H9 (cell line): Measurements from ENCODE around the gene WWC1. TPM values are rescaled to one million over a fixed set of nuclear protein-coding genes. Genes with fewer than 3 reads are reported as not detected.

Experiments
- DNase-seq: peaks from one replicate; pipeline ENCODE4 v3.0.0-alpha.2; 2017
- H2AFZ ChIP-seq: one replicate; pipeline ENCODE4 v1.6.1; 2013; ENCODE audit warnings: mild to moderate bottlenecking, low read length, control low read depth, moderate library complexity
- H2AK5ac ChIP-seq: 2 replicates; pipeline ENCODE4 v1.6.1; 2013; ENCODE audit warnings: low read length, control low read depth, mixed read lengths; ENCODE audit not compliant: insufficient read length
- H2BK120ac ChIP-seq: one replicate; pipeline ENCODE4 v1.6.1; 2013; ENCODE audit warnings: low read depth, mild to moderate bottlenecking, low read length, control low read depth, inconsistent platforms; ENCODE audit not compliant: poor library complexity, severe bottlenecking
- H2BK12ac ChIP-seq: 2 replicates; pipeline ENCODE4 v1.6.1; 2013; ENCODE audit warnings: low read length, control low read depth, mixed read lengths, low read depth; ENCODE audit not compliant: insufficient read length
- H2BK15ac ChIP-seq: 2 replicates; pipeline ENCODE4 v1.6.1; 2013; ENCODE audit warnings: low read depth, low read length, control low read depth
- H2BK20ac ChIP-seq: one replicate; pipeline ENCODE4 v1.6.1; 2013; ENCODE audit warnings: low read depth, mild to moderate bottlenecking, low read length, control low read depth, inconsistent platforms; ENCODE audit not compliant: poor library complexity, severe bottlenecking
- H2BK5ac ChIP-seq: 2 replicates; pipeline ENCODE4 v1.6.1; 2013; ENCODE audit warnings: low read length, control low read depth, mixed read lengths; ENCODE audit not compliant: insufficient read length
- H3K14ac ChIP-seq: 2 replicates; pipeline ENCODE4 v1.6.1; 2013; ENCODE audit warnings: low read length, control low read depth; ENCODE audit not compliant: insufficient read depth
- H3K18ac ChIP-seq: 2 replicates; pipeline ENCODE4 v1.6.1; 2013; ENCODE audit warnings: low read depth, mild to moderate bottlenecking, mixed read lengths, low read length, control low read depth; ENCODE audit not compliant: insufficient read length
- H3K23ac ChIP-seq: 2 replicates; pipeline ENCODE4 v1.6.1; 2013; ENCODE audit warnings: low read length, control low read depth, mixed read lengths, low read depth; ENCODE audit not compliant: insufficient read length
- H3K23me2 ChIP-seq: 2 replicates; pipeline ENCODE4 v1.6.1; 2013; ENCODE audit warnings: low read depth, mild to moderate bottlenecking, mixed read lengths, low read length, control low read depth; ENCODE audit not compliant: insufficient read length, poor library complexity, severe bottlenecking
- H3K27ac ChIP-seq: 2 replicates; pipeline ENCODE4 v1.5.1; 2013; ENCODE audit warnings: low read length, control low read depth, mixed read lengths, low read depth; ENCODE audit not compliant: insufficient read length
- H3K27me3 ChIP-seq: 2 replicates; pipeline ENCODE4 v1.6.1; 2013; ENCODE audit warnings: low read length, control low read depth, inconsistent platforms; ENCODE audit not compliant: insufficient read depth
- H3K4ac ChIP-seq: 2 replicates; pipeline ENCODE4 v1.6.1; 2013; ENCODE audit warnings: low read depth, mild to moderate bottlenecking, control low read depth, inconsistent platforms, low read length, moderate library complexity
- H3K4me1 ChIP-seq: 2 replicates; pipeline ENCODE4 v1.6.1; 2013; ENCODE audit warnings: low read length, control low read depth, inconsistent platforms; ENCODE audit not compliant: insufficient read depth
- H3K4me2 ChIP-seq: 2 replicates; pipeline ENCODE4 v1.6.1; 2013; ENCODE audit warnings: low read length, control low read depth, mixed read lengths; ENCODE audit not compliant: insufficient read length, insufficient read depth
- H3K56ac ChIP-seq: 2 replicates; pipeline ENCODE4 v1.6.1; 2013; ENCODE audit warnings: low read depth, mild to moderate bottlenecking, mixed read lengths, low read length, control low read depth; ENCODE audit not compliant: insufficient read length
- H3K79me1 ChIP-seq: 2 replicates; pipeline ENCODE4 v1.6.1; 2013; ENCODE audit warnings: low read depth, mild to moderate bottlenecking, moderate library complexity, low read length, control low read depth, inconsistent platforms; ENCODE audit not compliant: insufficient read depth, poor library complexity, severe bottlenecking
- H3K79me2 ChIP-seq: 2 replicates; pipeline ENCODE4 v1.6.1; 2013; ENCODE audit warnings: low read length, control low read depth, inconsistent platforms; ENCODE audit not compliant: insufficient read depth
- H3K9ac ChIP-seq: 2 replicates; pipeline ENCODE4 v1.6.1; 2013; ENCODE audit warnings: low read length, control low read depth, mixed read lengths; ENCODE audit not compliant: insufficient read length; ENCODE audit errors: extremely low read depth
- H3K9me3 ChIP-seq: one replicate; pipeline ENCODE4 v1.6.1; 2013; ENCODE audit warnings: low read depth, low read length, inconsistent platforms; ENCODE audit not compliant: control insufficient read depth
- H3T11ph ChIP-seq: one replicate; pipeline ENCODE4 v1.6.1; 2013; ENCODE audit warnings: mild to moderate bottlenecking, low read length, control low read depth, inconsistent platforms
- H4K20me1 ChIP-seq: one replicate; pipeline ENCODE4 v1.6.1; 2013; ENCODE audit not compliant: control insufficient read depth, insufficient read length, insufficient read depth
- H4K5ac ChIP-seq: 2 replicates; pipeline ENCODE4 v1.6.1; 2013; ENCODE audit warnings: low read depth, mild to moderate bottlenecking, mixed read lengths, low read length, control low read depth; ENCODE audit not compliant: insufficient read length
- H4K8ac ChIP-seq: replicated peaks from 2 replicates; pipeline ENCODE4 v1.6.1; 2013; ENCODE audit warnings: low read length, control low read depth, mixed read lengths, low read depth; ENCODE audit not compliant: insufficient read length
- H4K91ac ChIP-seq: 2 replicates; pipeline ENCODE4 v1.6.1; 2013; ENCODE audit warnings: low read depth, mild to moderate bottlenecking, moderate library complexity, mixed read lengths, low read length, control low read depth; ENCODE audit not compliant: insufficient read length
- H3K27ac Mint-ChIP-seq, 3 experiments: 2 replicates in 2 of 3; 3 replicates in 1 of 3; pipeline ENCODE4 v1.8.0; 2020 to 2021; ENCODE audit warnings: mixed read lengths in 3 of 3, mild to moderate bottlenecking in 1 of 3, moderate library complexity in 1 of 3
- H3K27me3 Mint-ChIP-seq: 2 replicates; pipeline ENCODE4 v1.8.0; 2021; ENCODE audit warnings: low read depth, mild to moderate bottlenecking, moderate library complexity, mixed read lengths
- H3K36me3 Mint-ChIP-seq, 3 experiments: 2 replicates in 2 of 3; 3 replicates in 1 of 3; pipeline ENCODE4 v1.8.0; 2020 to 2021; ENCODE audit warnings: low read depth in 3 of 3, mixed read lengths in 3 of 3; ENCODE audit not compliant: insufficient read depth in 1 of 3
- H3K4me1 Mint-ChIP-seq, 2 experiments: 2 replicates each; pipeline ENCODE4 v1.8.0; 2020; ENCODE audit warnings: mixed read lengths in 2 of 2
- H3K4me3 Mint-ChIP-seq, 2 experiments: 2 replicates in 1 of 2; 3 replicates in 1 of 2; pipeline ENCODE4 v1.8.0; 2020 to 2021; ENCODE audit warnings: mild to moderate bottlenecking in 2 of 2, mixed read lengths in 2 of 2, moderate library complexity in 1 of 2
- H3K9me3 Mint-ChIP-seq, 2 experiments: 2 replicates in 1 of 2; 3 replicates in 1 of 2; pipeline ENCODE4 v1.8.0; 2020; ENCODE audit warnings: mild to moderate bottlenecking in 2 of 2, mixed read lengths in 2 of 2, moderate library complexity in 1 of 2
- WGBS: extraction: QIAGEN DNeasy Blood & Tissue Kit; methylation state at CpG from one replicate; pipeline ENCODE4 v1.1.7; 2013; ENCODE audit warnings: missing lambda C conversion rate, low lambda C conversion rate, mixed read lengths; ENCODE audit not compliant: insufficient read length; ENCODE audit errors: extremely low coverage; 5-methylcytosine and 5-hydroxymethylcytosine counted together
- total RNA-seq: library from RNA; stranded (reverse); gene quantifications from 2 replicates; pipeline ENCODE4 v1.2.1, GENCODE V29; 2021
- TF ChIP-seq, protein P1 (sequence below): fragments of 200-600 bp; sonication (generic); conservative IDR thresholded peaks from 3 replicates; pipeline ENCODE4 v1.8.0; 2021; ENCODE audit warnings: antibody characterized with exemption, mild to moderate bottlenecking

WWC1 gene
- total RNA-seq, 1 experiment from 2014 or later, result 28.2 TPM

DNA sequence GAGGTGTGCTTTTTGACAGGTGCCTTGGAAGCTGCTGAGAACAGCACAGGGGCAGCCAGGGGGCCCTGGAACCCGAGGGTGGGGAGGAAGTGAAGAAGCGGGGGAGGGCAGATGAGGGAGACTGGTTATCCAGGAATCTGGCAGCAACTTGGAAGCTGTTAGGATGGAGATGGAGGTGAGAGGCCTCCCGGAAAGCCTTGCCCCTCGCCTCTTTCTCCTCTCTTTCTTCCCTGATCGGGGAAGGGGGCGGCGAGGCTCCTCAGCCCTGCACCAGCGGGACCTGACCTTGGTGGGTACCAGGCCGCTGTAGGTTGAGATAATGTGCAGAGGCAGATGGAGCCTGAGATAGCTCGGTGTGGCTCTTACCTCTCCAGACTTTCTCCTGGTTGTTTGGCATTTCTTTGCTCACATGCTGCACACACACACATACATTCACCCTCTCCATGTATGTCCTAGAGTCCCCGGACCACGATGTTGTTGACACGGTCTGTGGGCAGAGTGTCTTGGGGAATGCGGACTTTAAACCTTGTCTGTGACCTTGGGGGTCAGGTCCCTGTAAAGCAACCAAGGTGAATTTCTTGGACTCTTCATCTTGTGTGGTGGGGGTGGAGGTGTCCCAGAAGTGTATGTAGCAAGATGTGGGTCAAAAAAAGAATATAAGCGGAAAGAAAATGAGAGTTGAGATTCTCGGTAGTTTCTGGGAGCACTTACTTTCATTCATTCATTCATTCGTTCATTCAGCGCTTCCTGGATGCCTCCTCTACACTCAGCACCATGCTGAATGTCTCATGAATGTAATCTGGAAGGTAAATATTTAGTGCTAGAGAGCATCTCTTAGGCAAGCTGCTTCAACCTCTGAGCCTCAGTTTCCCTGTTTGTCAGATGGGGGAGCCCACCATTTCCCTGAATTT lies 1.6 kb downstream of the WWC1 start:
- WGBS, result no CpG with 5 or more reads among the region's 18 CpGs
- H3K9me3 ChIP-seq, result no peaks in the 10 kb centered on the region
- no peak overlapping the region for H3K9ac ChIP-seq
- no peak overlapping the region for H2BK20ac ChIP-seq
- H3K18ac ChIP-seq, result no peak overlapping the region
- H4K91ac ChIP-seq, result no peak overlapping the region
- H2BK120ac ChIP-seq, result no peak overlapping the region
- TF ChIP-seq, protein P1, sequence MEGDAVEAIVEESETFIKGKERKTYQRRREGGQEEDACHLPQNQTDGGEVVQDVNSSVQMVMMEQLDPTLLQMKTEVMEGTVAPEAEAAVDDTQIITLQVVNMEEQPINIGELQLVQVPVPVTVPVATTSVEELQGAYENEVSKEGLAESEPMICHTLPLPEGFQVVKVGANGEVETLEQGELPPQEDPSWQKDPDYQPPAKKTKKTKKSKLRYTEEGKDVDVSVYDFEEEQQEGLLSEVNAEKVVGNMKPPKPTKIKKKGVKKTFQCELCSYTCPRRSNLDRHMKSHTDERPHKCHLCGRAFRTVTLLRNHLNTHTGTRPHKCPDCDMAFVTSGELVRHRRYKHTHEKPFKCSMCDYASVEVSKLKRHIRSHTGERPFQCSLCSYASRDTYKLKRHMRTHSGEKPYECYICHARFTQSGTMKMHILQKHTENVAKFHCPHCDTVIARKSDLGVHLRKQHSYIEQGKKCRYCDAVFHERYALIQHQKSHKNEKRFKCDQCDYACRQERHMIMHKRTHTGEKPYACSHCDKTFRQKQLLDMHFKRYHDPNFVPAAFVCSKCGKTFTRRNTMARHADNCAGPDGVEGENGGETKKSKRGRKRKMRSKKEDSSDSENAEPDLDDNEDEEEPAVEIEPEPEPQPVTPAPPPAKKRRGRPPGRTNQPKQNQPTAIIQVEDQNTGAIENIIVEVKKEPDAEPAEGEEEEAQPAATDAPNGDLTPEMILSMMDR, result no peak
- H3K4me1 Mint-ChIP-seq, result peaks cover 56 to 63% of the 10 kb centered on the region in 2 experiments
- no peak overlapping the region for H3K27ac ChIP-seq
- peaks cover 6% of the 10 kb centered on the region; the same call in 1 of the 2 replicates for H3K79me2 ChIP-seq
- H4K5ac ChIP-seq, result no peak overlapping the region
- H3K36me3 Mint-ChIP-seq, result no peaks in the 10 kb centered on the region; a peak in 3 of 7 replicates
- no peak overlapping the region for H2BK15ac ChIP-seq
- no peak overlapping the region; a peak in 1 of 7 replicates for H3K27ac Mint-ChIP-seq
- no peak overlapping the region for H3K14ac ChIP-seq
- H3K56ac ChIP-seq, result no peak overlapping the region
- H2BK5ac ChIP-seq, result no peak overlapping the region
- peaks cover 13% of the 10 kb centered on the region for H3K23me2 ChIP-seq
- H2AFZ ChIP-seq, result no peak overlapping the region
- no peak for DNase-seq
- peak overlapping the region; percentile 73 to 90 for H3K4me3 Mint-ChIP-seq
- peaks cover 18% of the 10 kb centered on the region for H3K27me3 Mint-ChIP-seq
- H3K4me2 ChIP-seq, result peak overlapping the region; percentile 73
- H3K9me3 Mint-ChIP-seq, result no peaks in the 10 kb centered on the region; a peak in 1 of 5 replicates
- no peaks in the 10 kb centered on the region for H3K27me3 ChIP-seq
- no peaks in the 10 kb centered on the region for H4K20me1 ChIP-seq
- H2AK5ac ChIP-seq, result no peak overlapping the region
- no peak overlapping the region for H4K8ac ChIP-seq
- H2BK12ac ChIP-seq, result no peak overlapping the region
- H3K23ac ChIP-seq, result no peak overlapping the region
- H3T11ph ChIP-seq, result no peak overlapping the region
- H3K79me1 ChIP-seq, result no peaks in the 10 kb centered on the region
- 0 out of 2 replicates have a peak, but pooled peaks cover 5% of the 10 kb centered on the region for H3K4me1 ChIP-seq
- no peak overlapping the region for H3K4ac ChIP-seq
